ENCODE data around the gene ZNF230.

ZNF230 gene

GRCh38 chr19:44050740-44051649, 48.2 kb downstream of the ZNF230 start:
- no peak for DNase-seq

- DNase-seq = peak; percentile 87
These were observed 49.1 kb downstream of the ZNF230 start, which contains the start of gene ZNF223 for GRCh38 chr19:44051650-44052402. TSS of gene ZNF223 (plus strand) at chr19:44052036. CDS start at chr19:44055177, 3,141 bp downstream.

- DNase-seq = no peak
These were observed 53.1 kb downstream of the ZNF230 start for GRCh38 chr19:44055870-44056269.

- no peak for DNase-seq
These were observed 56.5 kb downstream of the ZNF230 start for GRCh38 chr19:44059229-44059628.

GRCh38 chr19:44061038-44061437, 58.3 kb downstream of the ZNF230 start:
- no peak for DNase-seq
